ENCODE data around the gene COBL. TPM values are rescaled to one million over a fixed set of nuclear protein-coding genes. Genes with fewer than 3 reads are reported as not detected.

Gene COBL
- polyA plus RNA-seq, 3 donors = not detected

GRCh38 chr7:51031216-51031615 lies 285.4 kb downstream of the COBL start:
- H3K36me3 Mint-ChIP-seq = no peaks in the 10 kb centered on the region
- Histone ChIP-seq H3K4me1 (ENCODE audit: control insufficient read depth in 1 of 2, insufficient read depth in 2 of 2, low read length in 2 of 2) (no peaks in the 10 kb centered on the region), H3K36me3 (replicated peaks in 1 of 2; ENCODE audit: control insufficient read depth in 1 of 2, insufficient read depth in 2 of 2, low read length in 2 of 2) (no peaks in the 10 kb centered on the region), H3K9me3 (replicated peaks in 1 of 2; ENCODE audit: control insufficient read depth in 1 of 2, insufficient read depth in 1 of 2, low read length in 2 of 2) (no peaks in the 10 kb centered on the region), H3K27ac (ENCODE audit: low read depth in 1 of 2, low read length in 2 of 2) (no peak overlapping the region), H3K79me2 (ENCODE audit: insufficient read depth, low read length) (no peaks in the 10 kb centered on the region), H3K4me2 (replicated peaks; ENCODE audit: extremely low read depth, low read length, poor library complexity, severe bottlenecking) (no peak overlapping the region), H2AFZ (ENCODE audit: insufficient read depth, low read depth, low read length, poor library complexity, severe bottlenecking) (no peak overlapping the region), H3K9ac (ENCODE audit: insufficient read depth, low read length, poor library complexity, severe bottlenecking) (no peak overlapping the region), H4K20me1 (ENCODE audit: insufficient read depth, low read length) (no peaks in the 10 kb centered on the region), H3K4me3 (replicated peaks in 1 of 3; ENCODE audit: low read depth in 2 of 3, low read length in 3 of 3) (no peak overlapping the region), H3K27me3 (ENCODE audit: control insufficient read depth in 2 of 2, insufficient read depth in 2 of 2, low read length in 2 of 2) (no peaks in the 10 kb centered on the region)
- H3K9me3 Mint-ChIP-seq = peaks cover 0 to 2% (median 0%) of the 10 kb centered on the region in 7 donors
- no peak overlapping the region for H3K27ac Mint-ChIP-seq
- intact Hi-C loops (cut with micrococcal nuclease) = no loop called here
- TF ChIP-seq CTCF (IDR thresholded peaks at IDR 0.05) = no peak
- no peak overlapping the region for H3K4me3 Mint-ChIP-seq
- no peak for DNase-seq
- H3K27me3 Mint-ChIP-seq (ENCODE audit: low read depth in 3 of 3) = peaks cover 0 to 7% (median 0%) of the 10 kb centered on the region in 3 donors
- H3K4me1 Mint-ChIP-seq = no peaks in the 10 kb centered on the region
- WGBS (ENCODE audit: insufficient coverage) = 95% methylated on average over 4 of the region's 10 CpGs

DNA sequence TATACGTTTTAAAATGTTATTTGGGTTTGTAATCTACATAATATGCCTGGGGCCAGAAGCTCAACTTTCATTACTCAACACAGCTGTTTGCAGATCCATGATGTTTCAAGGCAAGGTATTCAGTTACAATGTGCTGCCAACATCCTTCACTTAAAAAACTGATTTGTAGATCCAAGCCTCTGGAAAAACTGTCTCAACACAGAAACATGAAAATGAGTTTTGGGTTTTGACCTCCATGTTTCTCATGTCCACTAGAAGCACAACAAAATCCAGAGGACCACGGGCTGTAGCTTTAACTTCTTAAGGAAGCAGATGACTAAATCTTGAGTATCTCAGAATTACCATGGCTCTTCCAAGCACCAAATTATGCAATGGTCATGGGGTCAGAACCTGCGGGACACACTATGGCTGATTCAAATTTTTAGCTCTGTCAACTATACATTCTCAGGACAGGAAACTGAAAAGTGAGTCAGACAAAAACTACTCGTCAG lies 286.9 kb downstream of the COBL start:
- Histone ChIP-seq H4K20me1 (ENCODE audit: insufficient read depth, low read length) (no peaks in the 10 kb centered on the region), H3K9ac (ENCODE audit: insufficient read depth, low read length, poor library complexity, severe bottlenecking) (no peak overlapping the region), H3K4me1 (ENCODE audit: control insufficient read depth in 1 of 2, insufficient read depth in 2 of 2, low read length in 2 of 2) (no peaks in the 10 kb centered on the region), H3K27ac (ENCODE audit: low read depth in 1 of 2, low read length in 2 of 2) (no peak overlapping the region), H2AFZ (ENCODE audit: insufficient read depth, low read depth, low read length, poor library complexity, severe bottlenecking) (no peak overlapping the region), H3K27me3 (ENCODE audit: control insufficient read depth in 2 of 2, insufficient read depth in 2 of 2, low read length in 2 of 2) (no peaks in the 10 kb centered on the region), H3K9me3 (replicated peaks in 1 of 2; ENCODE audit: control insufficient read depth in 1 of 2, insufficient read depth in 1 of 2, low read length in 2 of 2) (no peaks in the 10 kb centered on the region), H3K36me3 (replicated peaks in 1 of 2; ENCODE audit: control insufficient read depth in 1 of 2, insufficient read depth in 2 of 2, low read length in 2 of 2) (no peaks in the 10 kb centered on the region), H3K4me2 (replicated peaks; ENCODE audit: extremely low read depth, low read length, poor library complexity, severe bottlenecking) (no peak overlapping the region), H3K79me2 (ENCODE audit: insufficient read depth, low read length) (no peaks in the 10 kb centered on the region), H3K4me3 (replicated peaks in 1 of 3; ENCODE audit: low read depth in 2 of 3, low read length in 3 of 3) (no peak overlapping the region)
- Mint-ChIP-seq H3K4me3 (no peak overlapping the region), H3K4me1 (no peaks in the 10 kb centered on the region), H3K27ac (no peak overlapping the region), H3K36me3 (no peaks in the 10 kb centered on the region), H3K27me3 (ENCODE audit: low read depth in 3 of 3) (peaks cover 0 to 2% (median 0%) of the 10 kb centered on the region in 3 donors), H3K9me3 (peaks cover 0 to 4% (median 0%) of the 10 kb centered on the region in 7 donors)
- TF ChIP-seq CTCF (IDR thresholded peaks at IDR 0.05) = no peak
- DNase-seq = no peak
- 92% methylated on average over 2 of the region's 4 CpGs for WGBS (ENCODE audit: insufficient coverage)
- intact Hi-C loops (cut with micrococcal nuclease) = no loop called here

Data from CD14-positive monocyte (primary cell).